ENCODE data around the gene OLFM4. TPM values are rescaled to one million over a fixed set of nuclear protein-coding genes. Genes with fewer than 3 reads are reported as not detected.

OLFM4 gene, protein sequence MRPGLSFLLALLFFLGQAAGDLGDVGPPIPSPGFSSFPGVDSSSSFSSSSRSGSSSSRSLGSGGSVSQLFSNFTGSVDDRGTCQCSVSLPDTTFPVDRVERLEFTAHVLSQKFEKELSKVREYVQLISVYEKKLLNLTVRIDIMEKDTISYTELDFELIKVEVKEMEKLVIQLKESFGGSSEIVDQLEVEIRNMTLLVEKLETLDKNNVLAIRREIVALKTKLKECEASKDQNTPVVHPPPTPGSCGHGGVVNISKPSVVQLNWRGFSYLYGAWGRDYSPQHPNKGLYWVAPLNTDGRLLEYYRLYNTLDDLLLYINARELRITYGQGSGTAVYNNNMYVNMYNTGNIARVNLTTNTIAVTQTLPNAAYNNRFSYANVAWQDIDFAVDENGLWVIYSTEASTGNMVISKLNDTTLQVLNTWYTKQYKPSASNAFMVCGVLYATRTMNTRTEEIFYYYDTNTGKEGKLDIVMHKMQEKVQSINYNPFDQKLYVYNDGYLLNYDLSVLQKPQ
- not detected in 2 replicates for total RNA-seq

DNA sequence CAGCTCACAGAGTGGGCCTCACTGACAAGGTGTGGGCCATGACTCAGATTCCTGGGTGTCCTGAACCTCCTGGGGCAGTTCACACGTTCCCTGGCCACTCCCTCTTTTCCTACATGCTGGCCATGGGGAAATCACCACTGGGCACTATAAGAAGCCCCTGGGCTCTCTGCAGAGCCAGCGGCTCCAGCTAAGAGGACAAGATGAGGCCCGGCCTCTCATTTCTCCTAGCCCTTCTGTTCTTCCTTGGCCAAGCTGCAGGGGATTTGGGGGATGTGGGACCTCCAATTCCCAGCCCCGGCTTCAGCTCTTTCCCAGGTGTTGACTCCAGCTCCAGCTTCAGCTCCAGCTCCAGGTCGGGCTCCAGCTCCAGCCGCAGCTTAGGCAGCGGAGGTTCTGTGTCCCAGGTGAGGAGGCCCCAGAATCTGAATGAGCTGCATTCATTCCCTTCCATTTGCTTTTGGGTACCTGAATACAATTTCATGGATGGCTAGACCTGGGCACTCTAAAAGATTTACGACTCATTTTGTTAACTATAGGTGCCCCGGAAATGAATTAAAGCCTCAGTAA, at the start of gene OLFM4:
TSS of gene OLFM4 (plus strand) at position 177 of the 567 bp plus-strand sequence. CDS start at position 201, 24 bp downstream.

Other genes starting within 250 kb of the OLFM4 start
- not detected in 2 replicates for gene PCDH8, start 180.2 kb upstream of the OLFM4 start, total RNA-seq